HG02943 (cell line): Measurements from ENCODE around the gene ESRRA.

Source experiments
- ATAC-seq: cut with Tn5 transposase; IDR thresholded peaks from one replicate; pipeline ENCODE4 v1.9.1; 2021; ENCODE audit warnings: mild to moderate bottlenecking, low read depth, moderate library complexity; ENCODE audit not compliant: unreplicated experiment

The ESRRA gene

GRCh38 chr11:64291262-64291751 lies 14.0 kb upstream of the ESRRA start, which contains the start of gene KCNK4:
Gene KCNK4 (plus strand): TSS chr11:64291302. CDS start chr11:64293019, 1,717 bp downstream.
- no peak for ATAC-seq

- ATAC-seq = no peak
Observed at GRCh38 chr11:64291752-64292459, 13.4 kb upstream of the ESRRA start.

- no peak for ATAC-seq
Observed at GRCh38 chr11:64292460-64293254, 12.7 kb upstream of the ESRRA start.

- no peak for ATAC-seq
Observed at GRCh38 chr11:64294774-64295173, 10.6 kb upstream of the ESRRA start.

- no peak for ATAC-seq
Observed at GRCh38 chr11:64295760-64296159, 9.6 kb upstream of the ESRRA start.

- no peak for ATAC-seq
Observed at GRCh38 chr11:64296236-64296635, 9.1 kb upstream of the ESRRA start.

GRCh38 chr11:64296830-64297698 lies 8.3 kb upstream of the ESRRA start:
- ATAC-seq = no peak

- no peak for ATAC-seq
Observed at GRCh38 chr11:64297699-64298358, 7.5 kb upstream of the ESRRA start.

- ATAC-seq = no peak
Observed at GRCh38 chr11:64298966-64299846, 6.1 kb upstream of the ESRRA start.

GRCh38 chr11:64299847-64300648 lies 5.3 kb upstream of the ESRRA start, which contains the start of gene CATSPERZ:
Gene CATSPERZ (plus strand): TSS chr11:64300358. CDS start chr11:64300411, 53 bp downstream.
- no peak for ATAC-seq

- no peak for ATAC-seq
Observed at GRCh38 chr11:64303109-64304031, 2.0 kb upstream of the ESRRA start.

- ATAC-seq = no peak
Observed at GRCh38 chr11:64304032-64304315, 1.4 kb upstream of the ESRRA start.

GRCh38 chr11:64304316-64305072 lies 830 bp upstream of the ESRRA start:
- peak; percentile 11 for ATAC-seq

- ATAC-seq = peak; percentile 32
Observed at GRCh38 chr11:64305691-64306562, 603 bp downstream of the ESRRA start.

- ATAC-seq = no peak
Observed at GRCh38 chr11:64306563-64306875, 1.2 kb downstream of the ESRRA start.
